ENCODE results near the gene DSCAML1.

The DSCAML1 gene

GRCh38 chr11:117631336-117632140, 165.5 kb downstream of the DSCAML1 start:
- no peak for DNase-seq

DNA sequence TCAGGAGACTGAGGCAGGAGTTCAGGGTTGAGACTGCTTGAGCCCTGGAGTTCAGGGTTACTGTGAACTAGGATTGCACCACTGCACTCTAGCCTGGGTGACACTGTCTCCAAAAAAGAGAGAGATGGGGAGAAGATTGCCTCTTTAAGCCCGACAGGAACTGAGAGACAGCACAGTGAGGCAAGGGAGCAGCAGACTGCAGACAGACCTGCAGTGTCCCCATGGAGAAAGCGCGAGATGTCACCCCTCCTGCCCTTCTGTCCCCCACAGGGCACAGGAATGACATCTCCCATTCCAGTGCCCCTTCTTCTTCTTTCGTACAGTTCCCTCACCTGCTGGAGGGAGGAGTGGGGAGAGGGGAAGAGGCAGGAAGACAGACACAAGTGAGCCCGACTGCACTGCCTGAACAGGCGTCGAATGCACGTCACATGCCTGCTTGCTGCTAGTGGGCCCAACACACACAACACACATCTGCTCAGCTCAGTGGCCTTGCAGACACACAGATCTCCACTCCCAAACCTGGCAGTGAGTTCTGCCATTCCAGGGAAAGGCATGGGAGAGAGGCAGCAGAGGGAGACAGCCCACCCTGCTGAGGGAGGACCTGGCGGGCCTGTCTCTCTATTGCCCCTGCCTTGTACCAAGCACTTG, 167.0 kb downstream of the DSCAML1 start:
- DNase-seq: no peak

DNA sequence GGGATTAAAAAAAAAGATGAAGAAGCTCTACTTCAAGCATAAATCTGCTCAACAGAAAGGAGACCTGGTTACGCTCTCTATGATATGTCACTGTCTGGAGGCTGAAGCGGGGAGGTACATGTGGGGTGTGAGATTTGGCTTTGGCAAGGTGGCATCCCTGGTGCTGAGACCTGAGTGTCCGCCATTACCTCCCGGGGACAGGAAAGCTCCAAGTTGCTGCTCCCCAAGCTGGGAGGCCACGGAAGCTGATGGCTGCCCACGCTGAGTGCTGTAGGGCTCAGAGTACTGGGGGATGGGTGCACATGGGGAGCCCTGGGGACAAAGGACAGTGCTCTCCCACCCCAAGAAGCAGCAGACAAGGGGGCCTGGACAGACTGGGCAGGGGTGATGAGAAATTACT, 167.9 kb downstream of the DSCAML1 start:
- DNase-seq: no peak

GRCh38 chr11:117627259-117627658, 169.8 kb downstream of the DSCAML1 start:
- no peak for DNase-seq

DNA sequence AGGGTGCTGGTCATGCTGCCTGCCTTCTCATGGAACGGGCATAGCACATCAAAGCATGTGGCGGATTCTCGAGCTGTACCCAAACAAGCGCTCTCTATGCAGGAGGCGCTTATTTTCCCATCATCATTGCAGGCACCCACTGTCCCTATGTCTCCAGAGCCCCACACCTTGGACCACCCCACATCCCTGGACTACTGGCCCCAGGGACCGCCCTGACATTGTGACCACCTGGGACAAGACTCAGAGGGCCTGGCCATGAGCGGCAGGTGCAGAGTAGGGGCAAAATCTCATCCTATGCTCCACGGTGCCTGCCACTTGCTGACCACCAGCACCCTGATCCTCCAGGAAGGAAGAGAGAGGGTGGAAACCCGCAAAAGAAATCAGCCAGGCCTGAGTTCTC, 170.4 kb downstream of the DSCAML1 start:
- DNase-seq: no peak

GRCh38 chr11:117625237-117625636, 171.8 kb downstream of the DSCAML1 start:
- no peak for DNase-seq

DNA sequence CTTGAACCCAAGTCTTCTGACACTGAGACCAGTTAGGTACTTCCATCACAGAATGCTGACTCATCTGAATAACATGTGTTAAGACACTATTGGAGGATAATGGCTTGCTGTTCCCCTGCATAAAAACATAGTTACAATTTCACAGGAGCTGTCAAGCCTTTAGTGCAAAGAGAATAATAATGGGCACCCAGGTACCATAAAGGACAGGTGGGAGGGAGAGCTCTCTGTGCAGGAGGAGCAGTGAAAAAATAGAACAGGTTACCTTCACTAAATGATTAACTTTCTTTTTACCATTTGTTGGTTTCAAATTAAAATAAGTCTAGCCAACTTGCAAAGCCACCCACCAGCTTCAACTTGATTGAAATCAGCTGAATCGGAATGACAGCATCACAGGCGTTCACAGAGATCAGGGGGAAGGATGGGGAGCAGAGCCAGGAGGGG, 173.2 kb downstream of the DSCAML1 start:
- DNase-seq: no peak

DNA sequence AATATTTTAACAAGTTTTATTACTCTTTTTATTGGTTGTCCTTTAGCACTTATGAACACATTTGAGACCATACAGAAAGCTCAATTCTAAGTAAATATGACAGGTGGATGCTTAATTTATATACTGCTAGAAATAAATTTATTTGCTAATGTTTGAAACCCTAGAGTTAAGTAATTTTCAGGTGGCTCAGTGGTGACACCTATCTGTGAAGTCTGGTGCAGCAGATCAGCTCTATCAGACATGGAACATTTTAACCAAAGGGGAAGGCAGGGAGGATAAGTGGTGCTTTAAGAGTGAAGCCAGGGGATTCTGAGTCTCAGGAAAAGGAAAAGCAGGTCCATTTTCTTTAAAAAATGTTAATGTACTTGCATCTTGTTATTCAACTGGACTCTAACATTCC, 175.8 kb downstream of the DSCAML1 start:
- no peak for DNase-seq

- DNase-seq: no peak
Observed at GRCh38 chr11:117620659-117621058, 176.4 kb downstream of the DSCAML1 start.

- DNase-seq: no peak
Observed at GRCh38 chr11:117620086-117620485, 176.9 kb downstream of the DSCAML1 start.

- DNase-seq: no peak
Observed at GRCh38 chr11:117619661-117620060, 177.4 kb downstream of the DSCAML1 start.

GRCh38 chr11:117618982-117619355, 178.0 kb downstream of the DSCAML1 start:
- DNase-seq: no peak

- no peak for DNase-seq
Observed at GRCh38 chr11:117618302-117618981, 178.6 kb downstream of the DSCAML1 start.

DNA sequence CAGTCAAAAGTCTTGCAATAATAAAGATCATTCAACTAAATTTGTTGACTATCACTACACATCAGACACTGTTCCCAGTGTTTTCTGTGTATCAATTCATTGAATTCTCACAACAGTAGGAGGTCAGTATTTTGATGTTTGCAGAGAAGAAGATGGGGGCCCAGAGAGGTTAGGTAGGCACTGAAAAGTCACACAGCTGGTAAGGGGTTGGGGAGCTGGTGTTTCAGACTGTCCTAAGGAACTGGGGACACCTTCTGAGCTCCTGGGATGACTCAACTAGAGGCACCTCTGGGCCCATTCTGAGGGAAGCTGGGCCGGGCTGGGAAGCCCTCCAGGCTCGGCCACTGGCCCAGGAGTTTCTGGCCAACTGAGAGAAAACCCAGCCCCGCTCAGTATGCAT, 180.0 kb downstream of the DSCAML1 start:
- DNase-seq: no peak

GRCh38 chr11:117614728-117615127, 182.3 kb downstream of the DSCAML1 start:
- DNase-seq: no peak

DNA sequence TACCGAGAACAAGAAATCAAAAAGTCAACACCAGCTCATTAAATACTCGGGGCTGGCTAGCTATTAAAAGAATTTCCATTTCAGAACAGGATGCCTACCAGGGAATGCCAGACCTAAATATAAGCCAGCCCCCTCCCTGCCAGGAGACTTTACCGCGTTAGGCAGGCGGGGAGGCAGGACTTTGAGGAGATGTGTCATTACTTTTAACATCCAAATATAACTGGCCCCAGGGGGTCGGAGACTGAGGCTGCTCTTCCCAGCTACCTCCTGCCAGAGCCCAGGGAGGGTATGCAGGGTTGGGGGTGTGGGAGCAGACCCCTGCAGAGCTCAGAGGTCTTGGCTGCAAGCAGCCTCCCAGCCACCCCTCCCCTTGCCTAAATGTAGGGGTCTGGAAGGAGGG, 183.5 kb downstream of the DSCAML1 start:
- DNase-seq: no peak

DNA sequence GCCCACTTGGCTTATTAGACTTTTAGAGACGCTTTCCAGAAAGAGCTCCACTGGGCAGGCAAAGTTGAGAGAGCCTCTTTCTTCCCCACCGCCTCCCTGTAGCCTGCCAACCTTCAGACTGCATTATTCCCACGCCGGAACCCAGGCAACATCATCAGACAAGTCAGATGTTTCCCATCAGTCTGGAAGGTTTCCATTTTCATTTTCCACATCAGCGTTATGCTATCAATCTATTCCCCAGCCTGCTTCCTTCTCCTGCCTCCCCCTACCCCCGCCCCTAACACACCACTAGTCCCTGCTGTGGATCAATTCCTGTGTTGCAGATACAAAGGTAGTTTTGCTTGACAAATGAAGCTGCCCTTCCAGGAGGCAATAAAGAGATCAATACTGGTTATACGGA, 184.8 kb downstream of the DSCAML1 start:
- DNase-seq: no peak

DNA sequence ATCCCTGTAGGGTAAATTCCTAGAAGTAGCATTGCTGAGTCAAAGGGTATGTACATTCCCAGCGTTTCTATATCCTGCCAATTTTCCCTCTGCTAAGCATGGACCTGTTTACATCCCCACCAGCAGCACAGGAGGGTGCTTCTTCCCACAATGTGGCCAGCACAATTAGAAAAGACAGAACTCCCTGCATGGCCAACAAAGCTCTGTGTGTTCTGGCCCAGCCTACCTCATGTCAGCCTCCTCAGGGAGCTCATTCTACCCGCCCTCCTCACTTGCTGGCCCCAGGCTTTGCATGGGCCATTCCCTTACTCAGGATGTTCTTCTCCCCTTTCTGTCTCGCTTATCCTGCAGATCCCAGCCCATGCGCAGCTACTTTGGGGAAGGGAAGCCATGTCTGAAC, 186.1 kb downstream of the DSCAML1 start:
- no peak for DNase-seq

DNA sequence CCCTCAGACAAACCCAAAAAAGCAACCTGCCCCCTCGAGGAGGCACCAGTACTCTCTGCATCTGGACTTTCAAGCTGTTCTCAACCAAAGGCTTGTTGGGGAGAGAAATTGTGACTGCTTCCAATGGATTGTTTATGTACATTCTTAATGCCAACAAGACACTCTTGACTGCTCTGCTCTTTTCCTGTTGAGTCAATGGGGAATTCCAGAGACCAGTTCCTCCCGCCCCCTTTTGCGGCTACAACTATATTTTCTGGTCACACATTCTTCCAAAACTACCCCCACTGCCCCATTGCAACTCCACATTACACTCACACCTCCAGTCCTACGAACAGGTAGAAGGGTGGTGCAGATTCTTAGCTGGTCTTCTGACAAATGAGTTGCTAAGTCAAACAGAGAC, 187.0 kb downstream of the DSCAML1 start:
- DNase-seq: no peak

DNA sequence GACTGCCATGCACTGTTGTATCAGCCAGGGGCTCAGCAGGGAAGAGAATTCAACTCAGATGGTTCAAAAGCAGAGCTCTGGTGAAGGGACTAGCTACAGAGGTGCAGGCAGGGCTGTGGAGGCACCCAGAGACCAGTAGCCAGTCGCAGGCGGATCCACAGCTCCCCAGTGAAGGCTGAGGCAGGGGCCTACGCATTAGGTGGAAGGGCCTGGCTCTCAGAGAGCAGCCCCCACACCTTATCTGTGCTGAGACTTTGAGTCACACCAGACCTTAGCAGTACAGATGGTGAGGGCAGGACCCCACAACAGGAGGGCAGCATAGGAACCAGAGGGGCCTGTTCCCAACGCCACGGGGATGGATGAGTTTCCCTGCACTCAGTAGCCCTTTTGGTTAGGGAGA, 189.6 kb downstream of the DSCAML1 start:
- no peak for DNase-seq

GRCh38 chr11:117606790-117607189, 190.2 kb downstream of the DSCAML1 start:
- DNase-seq: no peak

- no peak for DNase-seq
Observed at GRCh38 chr11:117606211-117606610, 190.8 kb downstream of the DSCAML1 start.

- DNase-seq: no peak
Observed at GRCh38 chr11:117605331-117605730, 191.7 kb downstream of the DSCAML1 start.
